Suprapubic skin (tissue), 4 donors: ENCODE data around the gene RNF4. TPM values are rescaled to one million over a fixed set of nuclear protein-coding genes. Genes with fewer than 3 reads are reported as not detected.

Source experiments
- DNase-seq, 2 donors: peaks; one replicate each; pipeline ENCODE4 v3.0.0-alpha.2; 2019; ENCODE audit warnings: low spot score in 2 of 2
- H3K27ac ChIP-seq: fragments of 200-600 bp; sonication (generic); one replicate; pipeline ENCODE4 v1.5.1; 2019
- H3K27me3 ChIP-seq: fragments of 200-600 bp; sonication (generic); one replicate; pipeline ENCODE4 v1.5.1; 2019
- H3K36me3 ChIP-seq: fragments of 200-600 bp; sonication (generic); one replicate; pipeline ENCODE4 v1.5.1; 2019
- H3K4me1 ChIP-seq: fragments of 200-600 bp; sonication (generic); one replicate; pipeline ENCODE4 v1.5.1; 2019
- H3K4me3 ChIP-seq: fragments of 200-600 bp; sonication (generic); one replicate; pipeline ENCODE4 v1.5.1; 2019; ENCODE audit warnings: mild to moderate bottlenecking
- H3K9me3 ChIP-seq: fragments of 200-600 bp; sonication (generic); one replicate; pipeline ENCODE4 v1.5.1; 2019
- CTCF ChIP-seq, 2 donors: fragments of 200-600 bp in 1 of 2; fragments of 450-650 bp in 1 of 2; sonication (generic) in 1 of 2; IDR thresholded peaks; one replicate each; pipeline ENCODE4 v1.5.1; 2016 to 2019; ENCODE audit warnings: antibody characterized with exemption in 2 of 2, mild to moderate bottlenecking in 1 of 2, moderate library complexity in 1 of 2
- EP300 ChIP-seq: sonication (generic); formaldehyde crosslinking; IDR thresholded peaks from one replicate; pipeline ENCODE4 v1.6.1; 2017; ENCODE audit warnings: antibody characterized with exemption
- POLR2A ChIP-seq, 2 donors: fragments of 450-650 bp; IDR thresholded peaks; one replicate each; pipeline ENCODE4 v1.6.1; 2017; ENCODE audit warnings: antibody characterized with exemption in 2 of 2, mild to moderate bottlenecking in 2 of 2, moderate library complexity in 2 of 2
- POLR2AphosphoS5 ChIP-seq, 3 donors: sonication (generic); formaldehyde crosslinking; IDR thresholded peaks; one replicate each; pipeline ENCODE4 v1.6.1; 2017; ENCODE audit warnings: antibody characterized with exemption in 3 of 3
- WGBS: methylation state at CpG from one replicate; pipeline ENCODE4 v1.1.5; 2018; 5-methylcytosine and 5-hydroxymethylcytosine counted together
- total RNA-seq, 4 donors: library from RNA; depleted of rRNA; stranded (reverse); fragments of >200 nt; gene quantifications; one replicate each; pipeline ENCODE4 v1.1.0, GENCODE V29; 2016

RNF4 gene
- total RNA-seq, 4 donors from 2014 or later: 31.2 to 57.2 (median 44.0) TPM

- H3K27ac ChIP-seq: no peak overlapping the region
- WGBS: 79% methylated on average over 6 of the region's 6 CpGs
- H3K27me3 ChIP-seq: no peaks in the 10 kb centered on the region
- peaks cover 29% of the 10 kb centered on the region for H3K36me3 ChIP-seq
- no peak for TF ChIP-seq CTCF (IDR thresholded peaks at IDR 0.05)
- TF ChIP-seq POLR2A (IDR thresholded peaks at IDR 0.05): no peak
- no peak for TF ChIP-seq EP300
- no peak for TF ChIP-seq POLR2AphosphoS5 (IDR thresholded peaks at IDR 0.05)
- H3K4me3 ChIP-seq: no peak overlapping the region
- no peaks in the 10 kb centered on the region for H3K9me3 ChIP-seq
- DNase-seq: no peak
- peaks cover 65% of the 10 kb centered on the region for H3K4me1 ChIP-seq
Observed at GRCh38 chr4:2487632-2488031, 18.7 kb downstream of the RNF4 start.

- H3K9me3 ChIP-seq: no peaks in the 10 kb centered on the region
- no peak for TF ChIP-seq EP300
- no peak for TF ChIP-seq POLR2AphosphoS5 (IDR thresholded peaks at IDR 0.05)
- no peak for TF ChIP-seq CTCF (IDR thresholded peaks at IDR 0.05)
- TF ChIP-seq POLR2A (IDR thresholded peaks at IDR 0.05): no peak
- peaks cover 53% of the 10 kb centered on the region for H3K4me1 ChIP-seq
- DNase-seq: no peak
- WGBS: 88% methylated on average over 18 of the region's 20 CpGs
- no peak overlapping the region for H3K4me3 ChIP-seq
- no peak overlapping the region for H3K27ac ChIP-seq
- H3K36me3 ChIP-seq: peaks cover 38% of the 10 kb centered on the region
- no peaks in the 10 kb centered on the region for H3K27me3 ChIP-seq
Observed at GRCh38 chr4:2489081-2489805, 20.3 kb downstream of the RNF4 start.

- DNase-seq: no peak
- no peaks in the 10 kb centered on the region for H3K27me3 ChIP-seq
- peaks cover 46% of the 10 kb centered on the region for H3K4me1 ChIP-seq
- no peak overlapping the region for H3K4me3 ChIP-seq
- no peak overlapping the region for H3K27ac ChIP-seq
- H3K9me3 ChIP-seq: no peaks in the 10 kb centered on the region
- WGBS: 78% methylated on average over 9 of the region's 9 CpGs
- peaks cover 40% of the 10 kb centered on the region for H3K36me3 ChIP-seq
- TF ChIP-seq EP300 (no peak), CTCF (IDR thresholded peaks at IDR 0.05) (no peak), POLR2A (IDR thresholded peaks at IDR 0.05) (no peak), POLR2AphosphoS5 (IDR thresholded peaks at IDR 0.05) (no peak)
Observed at GRCh38 chr4:2489841-2490552, 21.1 kb downstream of the RNF4 start.

GRCh38 chr4:2492970-2493369 lies 24.1 kb downstream of the RNF4 start:
- no peaks in the 10 kb centered on the region for H3K9me3 ChIP-seq
- H3K36me3 ChIP-seq: peaks cover 68% of the 10 kb centered on the region
- 74% methylated on average over 1 of the region's 1 CpG for WGBS
- TF ChIP-seq POLR2A (IDR thresholded peaks at IDR 0.05) (no peak), POLR2AphosphoS5 (IDR thresholded peaks at IDR 0.05) (no peak), EP300 (no peak), CTCF (IDR thresholded peaks at IDR 0.05) (no peak)
- H3K4me3 ChIP-seq: no peak overlapping the region
- DNase-seq: no peak
- H3K4me1 ChIP-seq: peaks cover 16% of the 10 kb centered on the region
- no peak overlapping the region for H3K27ac ChIP-seq
- no peaks in the 10 kb centered on the region for H3K27me3 ChIP-seq

GRCh38 chr4:2494992-2495391 lies 26.1 kb downstream of the RNF4 start:
- H3K9me3 ChIP-seq: no peaks in the 10 kb centered on the region
- no peaks in the 10 kb centered on the region for H3K27me3 ChIP-seq
- H3K4me1 ChIP-seq: peaks cover 6% of the 10 kb centered on the region
- peaks cover 83% of the 10 kb centered on the region for H3K36me3 ChIP-seq
- no peak overlapping the region for H3K27ac ChIP-seq
- DNase-seq: no peak
- no peak overlapping the region for H3K4me3 ChIP-seq
- no peak for TF ChIP-seq CTCF (IDR thresholded peaks at IDR 0.05)
- no peak for TF ChIP-seq POLR2A (IDR thresholded peaks at IDR 0.05)
- TF ChIP-seq EP300: no peak
- no peak for TF ChIP-seq POLR2AphosphoS5 (IDR thresholded peaks at IDR 0.05)
- WGBS: 75% methylated on average over 3 of the region's 3 CpGs
